ENCODE data around the gene MFF.

The MFF gene

GRCh38 chr2:227317834-227318233, 7.2 kb upstream of the MFF start:
- no peak for TF ChIP-seq CTCF (IDR thresholded peaks at IDR 0.05)

GRCh38 chr2:227320305-227321094, 4.6 kb upstream of the MFF start:
- no peak for TF ChIP-seq CTCF (IDR thresholded peaks at IDR 0.05)

DNA sequence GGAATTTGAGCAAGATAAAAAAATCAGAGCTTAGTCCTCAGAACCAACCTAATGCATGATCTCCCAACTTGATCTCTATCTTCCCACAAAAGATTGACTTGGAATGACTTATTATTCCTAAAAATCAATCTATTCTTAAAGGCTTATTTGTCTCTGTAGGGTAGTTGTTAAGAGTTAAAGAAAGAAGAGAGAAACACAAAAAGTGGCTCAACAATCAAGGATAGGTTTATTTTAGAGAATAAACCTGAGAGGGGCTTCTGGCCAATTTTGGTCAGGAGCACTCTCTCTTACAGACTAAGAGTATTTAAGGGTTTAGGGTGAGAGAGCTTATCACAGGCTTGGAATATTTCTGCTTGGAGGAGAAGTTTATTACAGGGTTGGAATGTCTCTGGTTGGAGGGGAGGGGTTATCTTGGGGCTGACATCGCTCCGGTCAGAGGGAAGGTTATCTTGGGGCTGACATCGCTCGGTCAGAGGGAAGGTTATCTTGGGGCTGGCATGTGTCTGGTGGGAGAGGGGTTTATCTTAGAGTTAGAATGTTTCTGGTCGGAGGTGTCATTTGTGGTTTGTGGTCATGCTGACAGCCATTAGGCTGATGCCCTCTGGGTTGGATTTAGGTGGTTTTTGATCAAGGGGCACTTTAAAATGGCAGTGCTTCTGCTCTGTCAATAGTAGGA, 2.4 kb upstream of the MFF start:
- TF ChIP-seq CTCF (IDR thresholded peaks at IDR 0.05): no peak

GRCh38 chr2:227323818-227324217, 1.2 kb upstream of the MFF start:
- no peak for TF ChIP-seq CTCF (IDR thresholded peaks at IDR 0.05)

- no peak for TF ChIP-seq CTCF (IDR thresholded peaks at IDR 0.05)
Measured at GRCh38 chr2:227324642-227324994, 433 bp upstream of the MFF start.

DNA sequence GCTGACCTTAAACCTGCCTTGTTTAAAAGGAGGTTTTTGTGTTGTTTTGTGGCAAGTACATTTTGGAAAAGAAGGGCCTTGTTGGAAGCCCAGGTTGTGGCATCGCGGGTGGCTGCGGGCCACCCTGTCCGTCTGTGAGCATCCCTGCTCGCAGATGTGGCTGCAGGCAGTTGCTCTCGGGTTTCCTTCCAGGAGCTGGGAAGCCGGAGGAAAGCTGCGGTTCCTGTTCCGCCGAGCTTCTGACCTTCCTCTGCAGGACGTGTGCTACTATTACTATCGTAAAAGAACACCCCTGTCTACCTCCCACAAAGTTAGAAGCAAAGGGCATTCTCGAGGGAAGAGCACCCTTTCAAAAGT, 766 bp downstream of the MFF start:
- TF ChIP-seq CTCF (IDR thresholded peaks at IDR 0.05): no peak

DNA sequence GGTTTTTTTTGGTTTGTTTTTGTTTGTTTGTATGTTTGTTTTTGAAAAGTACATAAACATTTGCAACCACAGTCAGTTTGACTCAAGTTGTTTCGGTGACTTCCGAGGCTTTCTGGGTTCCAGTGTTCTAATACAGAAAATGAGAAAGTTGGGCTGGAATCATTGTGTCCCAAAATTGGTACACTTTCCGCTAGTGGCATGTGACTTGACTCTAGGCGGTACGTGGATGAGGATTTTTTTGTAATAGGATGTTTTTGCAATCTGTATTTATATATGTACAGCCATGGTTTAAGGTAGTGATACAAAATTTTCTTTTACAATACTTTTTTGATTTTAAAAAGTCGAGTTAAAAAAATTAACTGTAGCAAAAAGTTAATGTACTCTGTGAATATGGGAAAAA, 1.7 kb downstream of the MFF start:
- TF ChIP-seq CTCF (IDR thresholded peaks at IDR 0.05): no peak
